CD8-positive, alpha-beta memory T cell (primary cell): ENCODE data around the gene PKIG. TPM values are rescaled to one million over a fixed set of nuclear protein-coding genes. Genes with fewer than 3 reads are reported as not detected.
A peak's percentile ranks its signal among the peaks of the same experiment; 100 is the strongest.

Experiments
- CTCF ChIA-PET: fragments of 350-600 bp; sonication (Branson Sonifier 250); formaldehyde crosslinking; loops from one replicate; lab custom pipeline; 2021; ENCODE audit warnings: antibody characterized with exemption; lab: Charles Lee
- POLR2A ChIA-PET: fragments of 350-600 bp; sonication (Branson Sonifier 250); formaldehyde crosslinking; loops from one replicate; lab custom pipeline; 2021; ENCODE audit warnings: antibody characterized with exemption; lab: Charles Lee
- DNase-seq, 5 donors: peaks; one replicate each; pipeline versions ENCODE4 v3.0.0 to v3.0.0-alpha.2; 2020 to 2022; ENCODE audit warnings: mixed read lengths in 1 of 5
- H3K27ac ChIP-seq: one replicate; pipeline ENCODE4 v1.7.0; 2013; ENCODE audit warnings: low read depth, mild to moderate bottlenecking, low read length, moderate library complexity
- H3K27me3 ChIP-seq: 2 replicates; pipeline ENCODE4 v1.7.0; 2013; ENCODE audit warnings: low read length, mild to moderate bottlenecking; ENCODE audit not compliant: insufficient read depth, poor library complexity, severe bottlenecking
- H3K36me3 ChIP-seq: 2 replicates; pipeline ENCODE4 v1.7.0; 2013; ENCODE audit warnings: mild to moderate bottlenecking, low read length, moderate library complexity; ENCODE audit not compliant: insufficient read depth
- H3K4me1 ChIP-seq: 2 replicates; pipeline ENCODE4 v1.7.0; 2013; ENCODE audit warnings: mild to moderate bottlenecking, low read length, moderate library complexity; ENCODE audit not compliant: insufficient read depth
- H3K4me3 ChIP-seq: 2 replicates; pipeline ENCODE4 v1.7.0; 2013; ENCODE audit warnings: mild to moderate bottlenecking, low read length
- H3K9me3 ChIP-seq: 2 replicates; pipeline ENCODE4 v1.7.0; 2013; ENCODE audit warnings: mild to moderate bottlenecking, low read length
- H3K27ac Mint-ChIP-seq, 8 donors: one replicate each; pipeline ENCODE4 v1.8.0; 2020 to 2021; ENCODE audit warnings: mixed read lengths in 8 of 8, mild to moderate bottlenecking in 6 of 8, inconsistent platforms in 3 of 8, moderate library complexity in 3 of 8
- H3K27me3 Mint-ChIP-seq, 2 donors: one replicate each; pipeline ENCODE4 v1.8.0; 2020 to 2021; ENCODE audit warnings: mixed read lengths in 2 of 2, mild to moderate bottlenecking in 1 of 2, moderate library complexity in 1 of 2
- H3K36me3 Mint-ChIP-seq, 3 donors: one replicate each; pipeline ENCODE4 v1.8.0; 2020 to 2021; ENCODE audit warnings: mixed read lengths in 3 of 3, inconsistent platforms in 1 of 3, mild to moderate bottlenecking in 1 of 3
- H3K4me1 Mint-ChIP-seq, 3 donors: one replicate each; pipeline ENCODE4 v1.8.0; 2020 to 2021; ENCODE audit warnings: mixed read lengths in 3 of 3, inconsistent platforms in 1 of 3, mild to moderate bottlenecking in 1 of 3
- H3K4me3 Mint-ChIP-seq, 7 donors: one replicate each; pipeline ENCODE4 v1.8.0; 2020 to 2021; ENCODE audit warnings: mixed read lengths in 7 of 7, mild to moderate bottlenecking in 6 of 7, moderate library complexity in 4 of 7, inconsistent platforms in 2 of 7
- H3K9me3 Mint-ChIP-seq, 5 donors: one replicate each; pipeline ENCODE4 v1.8.0; 2020 to 2022; ENCODE audit warnings: mixed read lengths in 5 of 5, mild to moderate bottlenecking in 3 of 5, moderate library complexity in 2 of 5, inconsistent platforms in 1 of 5
- polyA plus RNA-seq: library from polyadenylated mRNA; unstranded; fragments of 300-500 nt; fragmentation: Illumina TruSeq; gene quantifications from one replicate; pipeline ENCODE4 v1.2.3, GENCODE V29; 2021
- total RNA-seq, 2 experiments: library from RNA; stranded (reverse); gene quantifications; one replicate each; pipeline ENCODE4 v1.2.3, GENCODE V29; 2021

The PKIG gene
- total and polyA plus RNA-seq, 3 experiments from 2014 or later, result 0.97 to 4.9 (median 4.4) TPM

- peaks cover 85 to 99% (median 97%) of the 10 kb centered on the region in 3 donors for H3K4me1 Mint-ChIP-seq
- H3K27me3 Mint-ChIP-seq, result peaks cover 0 to 1% of the 10 kb centered on the region in 2 donors
- H3K4me1 ChIP-seq, result peaks cover 99% of the 10 kb centered on the region
- CTCF ChIA-PET, result interaction anchor here (1.3 to 13.3 kb wide), 5 partner anchors 9 to 43 kb away, joined by 3 to 130 read pairs (median 4); no protein-coding TSS in a partner anchor
- no peaks in the 10 kb centered on the region for H3K27me3 ChIP-seq
- peak overlapping the region; percentile 54 for H3K4me3 ChIP-seq
- peaks cover 0 to 4% (median 2%) of the 10 kb centered on the region in 3 donors for H3K36me3 Mint-ChIP-seq
- H3K27ac ChIP-seq, result peak overlapping the region; percentile 41
- DNase-seq, result peak in 2 of 5 donors; percentile 22 to 53
- POLR2A ChIA-PET, result no interaction called here
- H3K27ac Mint-ChIP-seq, result peak overlapping the region; percentile 93 to 100 (median 98)
- no peaks in the 10 kb centered on the region for H3K9me3 Mint-ChIP-seq
- H3K9me3 ChIP-seq, result no peaks in the 10 kb centered on the region
- peak overlapping the region; percentile 60 to 82 (median 68) for H3K4me3 Mint-ChIP-seq
- no peaks in the 10 kb centered on the region for H3K36me3 ChIP-seq
These were observed 63.8 kb downstream of the PKIG start for GRCh38 chr20:44646023-44646640.

GRCh38 chr20:44646641-44647274, 64.4 kb downstream of the PKIG start:
- Histone ChIP-seq H3K4me3 (peak overlapping the region; percentile 54), H3K36me3 (no peaks in the 10 kb centered on the region), H3K27ac (peak overlapping the region; percentile 41), H3K4me1 (peaks cover 94% of the 10 kb centered on the region), H3K27me3 (no peaks in the 10 kb centered on the region), H3K9me3 (no peaks in the 10 kb centered on the region)
- CTCF ChIA-PET, result interaction anchor here (1.3 to 13.3 kb wide), 4 partner anchors 9 to 37 kb away, joined by 3 to 130 read pairs (median 4); no protein-coding TSS in a partner anchor
- Mint-ChIP-seq H3K9me3 (no peaks in the 10 kb centered on the region), H3K4me3 (peak overlapping the region; percentile 60 to 82 (median 68)), H3K27me3 (peaks cover 0 to 1% of the 10 kb centered on the region in 2 donors), H3K4me1 (peaks cover 81 to 93% (median 92%) of the 10 kb centered on the region in 3 donors), H3K36me3 (peaks cover 0 to 3% (median 0%) of the 10 kb centered on the region in 3 donors), H3K27ac (peak overlapping the region; percentile 93 to 100 (median 98))
- no peak for DNase-seq
- POLR2A ChIA-PET, result no interaction called here

- H3K4me3 Mint-ChIP-seq, result peak overlapping the region in 3 of 7 donors; percentile 68 to 83 (median 77)
- Histone ChIP-seq H3K4me1 (peaks cover 84% of the 10 kb centered on the region), H3K27me3 (no peaks in the 10 kb centered on the region), H3K9me3 (no peaks in the 10 kb centered on the region), H3K27ac (no peak overlapping the region), H3K4me3 (no peak overlapping the region), H3K36me3 (no peaks in the 10 kb centered on the region)
- DNase-seq, result peak in 1 of 5 donors; percentile 26
- peaks cover 0 to 1% of the 10 kb centered on the region in 2 donors for H3K27me3 Mint-ChIP-seq
- H3K9me3 Mint-ChIP-seq, result no peaks in the 10 kb centered on the region
- H3K36me3 Mint-ChIP-seq, result peaks cover 0 to 8% (median 0%) of the 10 kb centered on the region in 3 donors
- peak overlapping the region; percentile 64 to 100 (median 92) for H3K27ac Mint-ChIP-seq
- ChIA-PET CTCF (interaction anchor here (1.3 to 13.3 kb wide), 2 partner anchors 30 to 36 kb away, joined by 3 to 130 read pairs; no protein-coding TSS in a partner anchor), POLR2A (no interaction called here)
- H3K4me1 Mint-ChIP-seq, result peaks cover 72 to 86% (median 85%) of the 10 kb centered on the region in 3 donors
These were observed 65.7 kb downstream of the PKIG start for GRCh38 chr20:44648068-44648467.

- Mint-ChIP-seq H3K27me3 (peaks cover 0 to 1% of the 10 kb centered on the region in 2 donors), H3K4me3 (peak overlapping the region in 6 of 7 donors; percentile 29 to 83 (median 72)), H3K9me3 (no peaks in the 10 kb centered on the region), H3K36me3 (peaks cover 0 to 8% (median 0%) of the 10 kb centered on the region in 3 donors), H3K27ac (peak overlapping the region; percentile 64 to 100 (median 92)), H3K4me1 (peaks cover 71 to 86% (median 85%) of the 10 kb centered on the region in 3 donors)
- ChIA-PET CTCF (interaction anchor here (1.1 to 13.3 kb wide), 4 partner anchors 13 to 35 kb away, joined by 3 to 130 read pairs (median 4); no protein-coding TSS in a partner anchor), POLR2A (no interaction called here)
- Histone ChIP-seq H3K9me3 (no peaks in the 10 kb centered on the region), H3K27me3 (no peaks in the 10 kb centered on the region), H3K4me1 (peaks cover 83% of the 10 kb centered on the region), H3K36me3 (no peaks in the 10 kb centered on the region), H3K4me3 (no peak overlapping the region), H3K27ac (no peak overlapping the region)
- peak in 1 of 5 donors; percentile 35 for DNase-seq
These were observed 66.2 kb downstream of the PKIG start for GRCh38 chr20:44648579-44648978.

- no peaks in the 10 kb centered on the region for H3K9me3 Mint-ChIP-seq
- no peak for DNase-seq
- H3K4me1 Mint-ChIP-seq, result peaks cover 68 to 82% (median 82%) of the 10 kb centered on the region in 3 donors
- peak overlapping the region; percentile 64 to 100 (median 94) for H3K27ac Mint-ChIP-seq
- H3K9me3 ChIP-seq, result no peaks in the 10 kb centered on the region
- H3K4me3 Mint-ChIP-seq, result peak overlapping the region; percentile 37 to 83 (median 71)
- ChIA-PET CTCF (interaction anchor here (1.1 to 13.3 kb wide), 4 partner anchors 12 to 35 kb away, joined by 3 to 130 read pairs (median 4); no protein-coding TSS in a partner anchor), POLR2A (no interaction called here)
- H3K36me3 Mint-ChIP-seq, result peaks cover 0 to 8% (median 0%) of the 10 kb centered on the region in 3 donors
- no peaks in the 10 kb centered on the region for H3K36me3 ChIP-seq
- H3K4me3 ChIP-seq, result no peak overlapping the region
- no peak overlapping the region for H3K27ac ChIP-seq
- no peaks in the 10 kb centered on the region for H3K27me3 ChIP-seq
- H3K27me3 Mint-ChIP-seq, result peaks cover 0 to 1% of the 10 kb centered on the region in 2 donors
- peaks cover 77% of the 10 kb centered on the region for H3K4me1 ChIP-seq
These were observed 66.7 kb downstream of the PKIG start for GRCh38 chr20:44649126-44649525.

- H3K27ac ChIP-seq, result no peak overlapping the region
These were observed 67.6 kb downstream of the PKIG start for GRCh38 chr20:44649976-44650375.

GRCh38 chr20:44650771-44651433, 68.5 kb downstream of the PKIG start:
- ChIA-PET POLR2A (interaction anchor here (1.1 kb wide), 1 partner anchor 8 kb away, joined by 7 read pairs; no protein-coding TSS in a partner anchor), CTCF (interaction anchor here (1.0 to 13.3 kb wide), 9 partner anchors 8 to 131 kb away, joined by 3 to 130 read pairs (median 5); no protein-coding TSS in a partner anchor)
- Histone ChIP-seq H3K36me3 (no peaks in the 10 kb centered on the region), H3K27me3 (no peaks in the 10 kb centered on the region), H3K4me1 (peaks cover 59% of the 10 kb centered on the region), H3K4me3 (peak overlapping the region; percentile 85), H3K27ac (peak overlapping the region; percentile 71), H3K9me3 (no peaks in the 10 kb centered on the region)
- H3K36me3 Mint-ChIP-seq, result peaks cover 0 to 8% (median 0%) of the 10 kb centered on the region in 3 donors
- peak overlapping the region; percentile 79 to 98 (median 92) for H3K27ac Mint-ChIP-seq
- peaks cover 52 to 65% (median 64%) of the 10 kb centered on the region in 3 donors for H3K4me1 Mint-ChIP-seq
- peak in 3 of 5 donors; percentile 22 to 63 (median 40) for DNase-seq
- no peaks in the 10 kb centered on the region for H3K9me3 Mint-ChIP-seq
- no peaks in the 10 kb centered on the region for H3K27me3 Mint-ChIP-seq
- H3K4me3 Mint-ChIP-seq, result peak overlapping the region; percentile 83 to 95 (median 89)

More at GRCh38 chr20:44649976-44650375, 67.6 kb downstream of the PKIG start:
- H3K27me3 Mint-ChIP-seq, result no peaks in the 10 kb centered on the region
- Histone ChIP-seq H3K36me3 (no peaks in the 10 kb centered on the region), H3K27me3 (no peaks in the 10 kb centered on the region), H3K4me1 (peaks cover 69% of the 10 kb centered on the region), H3K4me3 (peak overlapping the region; percentile 85), H3K9me3 (no peaks in the 10 kb centered on the region)
- peak overlapping the region; percentile 79 to 98 (median 92) for H3K27ac Mint-ChIP-seq
- peak overlapping the region; percentile 83 to 95 (median 89) for H3K4me3 Mint-ChIP-seq
- peaks cover 60 to 74% (median 73%) of the 10 kb centered on the region in 3 donors for H3K4me1 Mint-ChIP-seq
- DNase-seq, result no peak
- ChIA-PET CTCF (interaction anchor here (1.1 to 13.3 kb wide), 6 partner anchors 7 to 34 kb away, joined by 3 to 130 read pairs (median 6); no protein-coding TSS in a partner anchor), POLR2A (interaction anchor here (0.7 kb wide), 1 partner anchor 89 kb away, joined by 15 read pairs; no protein-coding TSS in a partner anchor)
- H3K9me3 Mint-ChIP-seq, result no peaks in the 10 kb centered on the region
- H3K36me3 Mint-ChIP-seq, result peaks cover 0 to 8% (median 0%) of the 10 kb centered on the region in 3 donors
